H1 (cell line): Measurements from ENCODE around the gene IDI1. TPM values are rescaled to one million over a fixed set of nuclear protein-coding genes. Genes with fewer than 3 reads are reported as not detected.
"Not testable (repeated sequence)": the region's sequence is repeated elsewhere in the genome, so short reads cannot be mapped to it uniquely, and the experiment has no call there.

ENCODE experiments used
- CTCF ChIA-PET: fragments of 300-600 bp; sonication (Branson Sonifier 250); formaldehyde crosslinking; loops from one replicate; lab custom pipeline; 2021; ENCODE audit not compliant: partially characterized antibody; lab: Charles Lee
- POLR2A ChIA-PET: fragments of 300-600 bp; sonication (Branson Sonifier 250); formaldehyde crosslinking; loops from one replicate; lab custom pipeline; 2021; ENCODE audit warnings: inconsistent platforms; ENCODE audit not compliant: partially characterized antibody; lab: Charles Lee
- DNase-seq, 2 experiments: peaks; one replicate each; pipeline versions ENCODE4 v3.0.0 to v3.0.0-alpha.2; 2010 to 2022; ENCODE audit warnings: low spot score in 2 of 2, low read depth in 1 of 2, mixed read lengths in 1 of 2
- FAIRE-seq: peaks from 2 replicates; lab custom pipeline; 2011; peaks lifted over from hg19 to GRCh38; lab: Jason Lieb, UNC
- H2AFZ ChIP-seq: 2 replicates; pipeline ENCODE4 v1.8.1; 2012; ENCODE audit warnings: low read length, inconsistent platforms
- H2AK5ac ChIP-seq: 2 replicates; pipeline ENCODE4 v1.6.1; 2013; ENCODE audit warnings: low read depth, low read length
- H2BK120ac ChIP-seq: replicated peaks from 2 replicates; pipeline ENCODE3; 2013; ENCODE audit warnings: low read depth, low read length, inconsistent platforms
- H2BK12ac ChIP-seq: 2 replicates; pipeline ENCODE4 v1.6.1; 2013; ENCODE audit warnings: low read depth, low read length
- H2BK15ac ChIP-seq: 2 replicates; pipeline ENCODE4 v1.6.1; 2013; ENCODE audit warnings: low read length
- H2BK20ac ChIP-seq: 2 replicates; pipeline ENCODE4 v1.6.1; 2013; ENCODE audit warnings: low read length
- H2BK5ac ChIP-seq: 2 replicates; pipeline ENCODE4 v1.6.1; 2013; ENCODE audit warnings: low read depth, low read length
- H3K14ac ChIP-seq: 2 replicates; pipeline ENCODE4 v1.6.1; 2013; ENCODE audit warnings: inconsistent platforms; ENCODE audit not compliant: insufficient read length
- H3K18ac ChIP-seq: 2 replicates; pipeline ENCODE4 v1.6.1; 2013; ENCODE audit warnings: low read length; ENCODE audit errors: extremely low read depth
- H3K23ac ChIP-seq: 2 replicates; pipeline ENCODE4 v1.6.1; 2013; ENCODE audit warnings: inconsistent platforms; ENCODE audit not compliant: insufficient read length
- H3K23me2 ChIP-seq: 2 replicates; pipeline ENCODE4 v1.6.1; 2013; ENCODE audit warnings: low read depth, low read length
- H3K27ac ChIP-seq: 2 replicates; pipeline ENCODE4 v1.6.1; 2011; ENCODE audit warnings: low read depth, low read length, inconsistent platforms
- H3K27me3 ChIP-seq, 4 experiments: replicated peaks in 1 of 4; 1 replicate in 1 of 4; 2 replicates in 3 of 4; pipeline versions ENCODE4 v1.6.1 to v1.8.1; 2011 to 2013; ENCODE audit warnings: low read length in 3 of 4, mild to moderate bottlenecking in 3 of 4, inconsistent platforms in 2 of 4, mixed read lengths in 2 of 4, moderate library complexity in 1 of 4; ENCODE audit not compliant: control insufficient read depth in 3 of 4, insufficient read depth in 3 of 4; ENCODE audit errors: extremely low read depth in 1 of 4
- H3K36me3 ChIP-seq, 4 experiments: 2 replicates each; pipeline versions ENCODE4 v1.6.1 to v1.8.1; 2011 to 2013; ENCODE audit warnings: mild to moderate bottlenecking in 4 of 4, low read length in 3 of 4, moderate library complexity in 2 of 4, control low read depth in 1 of 4, inconsistent platforms in 1 of 4; ENCODE audit not compliant: insufficient read depth in 4 of 4, control insufficient read depth in 2 of 4
- H3K4ac ChIP-seq: replicated peaks from 2 replicates; pipeline ENCODE3; 2013; ENCODE audit warnings: low read length, low read depth, mixed read lengths, inconsistent platforms; ENCODE audit not compliant: insufficient read length
- H3K4me1 ChIP-seq, 4 experiments: replicated peaks in 1 of 4; 1 replicate in 1 of 4; 2 replicates in 3 of 4; pipeline versions ENCODE4 v1.6.1 to v1.8.1; 2011 to 2013; ENCODE audit warnings: low read length in 3 of 4, inconsistent platforms in 2 of 4, mixed read lengths in 1 of 4; ENCODE audit not compliant: insufficient read depth in 4 of 4, control insufficient read depth in 3 of 4
- H3K4me2 ChIP-seq, 2 experiments: 2 replicates each; pipeline versions ENCODE4 v1.6.1 to v1.8.1; 2011 to 2013; ENCODE audit warnings: low read depth in 2 of 2, low read length in 2 of 2, control low read depth in 1 of 2, inconsistent platforms in 1 of 2, mild to moderate bottlenecking in 1 of 2; ENCODE audit not compliant: insufficient read depth in 1 of 2
- H3K4me3 ChIP-seq, 4 experiments: fragments of 200-600, 300-600 bp in 1 of 4; sonication (generic), shearing (Covaris generic), sonication (Bioruptor Twin) in 1 of 4; 2 replicates each; pipeline versions ENCODE4 v1.5.1 to v1.8.1; 2011 to 2016; ENCODE audit warnings: low read length in 4 of 4, low read depth in 3 of 4, control low read depth in 2 of 4, inconsistent platforms in 2 of 4, mild to moderate bottlenecking in 2 of 4, mixed read lengths in 1 of 4, moderate library complexity in 1 of 4; ENCODE audit not compliant: insufficient read depth in 2 of 4; ENCODE audit errors: extremely low read depth in 1 of 4
- H3K56ac ChIP-seq: replicated peaks from 2 replicates; pipeline ENCODE3; 2013; ENCODE audit warnings: low read depth, mild to moderate bottlenecking, mixed read lengths, low read length, inconsistent platforms; ENCODE audit not compliant: insufficient read length
- H3K79me1 ChIP-seq: 2 replicates; pipeline ENCODE4 v1.6.1; 2013; ENCODE audit warnings: low read depth, low read length, control low read depth
- H3K79me2 ChIP-seq, 2 experiments: 2 replicates each; pipeline versions ENCODE4 v1.6.1 to v1.8.1; 2012 to 2013; ENCODE audit warnings: low read length in 2 of 2, mild to moderate bottlenecking in 2 of 2, inconsistent platforms in 1 of 2; ENCODE audit not compliant: insufficient read depth in 2 of 2, control insufficient read depth in 1 of 2
- H3K9ac ChIP-seq, 4 experiments: replicated peaks in 1 of 4; 1 replicate in 1 of 4; 2 replicates in 3 of 4; pipeline versions ENCODE4 v1.6.1 to v1.8.1; 2011 to 2013; ENCODE audit warnings: low read depth in 3 of 4, low read length in 3 of 4, control low read depth in 2 of 4, mild to moderate bottlenecking in 2 of 4, moderate library complexity in 2 of 4, inconsistent platforms in 1 of 4; ENCODE audit errors: extremely low read depth in 1 of 4
- H3K9me3 ChIP-seq, 2 experiments: 2 replicates each; pipeline versions ENCODE4 v1.6.1 to v1.8.1; 2012 to 2013; ENCODE audit warnings: mild to moderate bottlenecking in 2 of 2, moderate library complexity in 2 of 2, control low read depth in 1 of 2, inconsistent platforms in 1 of 2, low read depth in 1 of 2, low read length in 1 of 2, mixed read lengths in 1 of 2; ENCODE audit not compliant: insufficient read depth in 2 of 2
- H4K20me1 ChIP-seq, 2 experiments: replicated peaks in 1 of 2; 2 replicates each; pipeline versions ENCODE3 to v1.8.1; 2011 to 2013; ENCODE audit warnings: inconsistent platforms in 2 of 2, low read length in 2 of 2, mild to moderate bottlenecking in 1 of 2; ENCODE audit not compliant: insufficient read depth in 2 of 2, control insufficient read depth in 1 of 2
- H4K5ac ChIP-seq: 2 replicates; pipeline ENCODE4 v1.6.1; 2013; ENCODE audit warnings: low read length, low read depth, mixed read lengths, inconsistent platforms; ENCODE audit not compliant: insufficient read length
- H4K8ac ChIP-seq: 2 replicates; pipeline ENCODE4 v1.8.0; 2013; ENCODE audit warnings: mild to moderate bottlenecking, moderate library complexity, low read length, inconsistent platforms; ENCODE audit not compliant: insufficient read depth; ENCODE audit errors: extremely low read depth
- H4K91ac ChIP-seq: replicated peaks from 2 replicates; pipeline ENCODE3; 2013; ENCODE audit warnings: low read length, mixed read lengths, inconsistent platforms; ENCODE audit not compliant: insufficient read length
- WGBS, 2 experiments: shearing (Covaris generic) in 1 of 2; methylation state at CpG; one replicate each; pipeline versions ENCODE4 v1.1.6 to v1.1.7; 2013 to 2015; ENCODE audit warnings: low lambda C conversion rate in 2 of 2, mixed read lengths in 2 of 2, inconsistent platforms in 1 of 2, low coverage in 1 of 2, missing lambda C conversion rate in 1 of 2; ENCODE audit not compliant: insufficient replicate concordance in 2 of 2, insufficient coverage in 1 of 2, insufficient read length in 1 of 2; ENCODE audit errors: extremely low coverage in 1 of 2, missing lambda C conversion rate in 1 of 2; 5-methylcytosine and 5-hydroxymethylcytosine counted together
- polyA plus RNA-seq, 7 experiments: library from polyadenylated mRNA; depleted of rRNA in 3 of 7; stranded (reverse) in 5 of 7; unstranded in 2 of 7; fragments of >200 nt in 5 of 7; fragments of 200-250 nt in 2 of 7; gene quantifications; 1 replicate in 5 of 7; 2 replicates in 1 of 7; 4 replicates in 1 of 7; pipeline versions ENCODE4 v1.2.1 to v1.2.3, GENCODE V29; 2011 to 2013; ENCODE audit warnings: missing spikeins in 2 of 7, mixed read lengths in 2 of 7
- total RNA-seq: library from RNA; stranded (reverse); fragmentation: NEBNext Ultra II Directional; extraction: Animal tissue kit (Norgen Biotek cat#: 25700); gene quantifications from 2 replicates; pipeline ENCODE4 v1.2.1, GENCODE V29; 2021

Gene IDI1
- total and polyA plus RNA-seq, 2 of the 8 experiments (the other 6 are each of a cell fraction or from before 2014, with no cell fraction given), result 35.3 to 56.6 TPM

DNA sequence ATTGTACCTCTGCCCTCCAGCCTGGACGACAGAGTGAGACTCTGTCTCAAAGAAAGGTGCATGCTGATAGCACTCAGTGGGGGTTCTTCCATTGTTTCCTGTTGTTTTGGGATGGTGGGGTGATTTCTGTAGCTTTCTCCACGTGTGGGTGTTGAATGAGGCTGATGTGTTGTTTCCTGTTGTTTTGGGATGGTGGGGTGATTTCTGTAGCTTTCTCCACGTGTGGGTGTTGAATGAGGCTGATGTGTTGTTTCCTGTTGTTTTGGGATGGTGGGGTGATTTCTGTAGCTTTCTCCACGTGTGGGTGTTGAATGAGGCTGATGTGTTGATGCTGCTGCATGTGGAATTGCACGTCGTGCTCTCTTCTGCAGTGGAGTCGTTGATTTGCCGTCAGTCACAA is 39.0 kb downstream of the IDI1 start:
- Histone ChIP-seq H4K20me1 (peaks cover 0 to 12% of the 10 kb centered on the region in 2 experiments), H3K36me3 (peaks cover 60 to 94% (median 82%) of the 10 kb centered on the region in 4 experiments)
- H2AK5ac ChIP-seq, H3K27ac ChIP-seq, H3K4ac ChIP-seq, H3K56ac ChIP-seq, H3K27me3 ChIP-seq, H3K9me3 ChIP-seq, H3K79me1 ChIP-seq, H2BK20ac ChIP-seq, H2BK5ac ChIP-seq, H3K9ac ChIP-seq, H3K4me1 ChIP-seq, H3K4me2 ChIP-seq, H2BK120ac ChIP-seq, H3K23ac ChIP-seq, H3K79me2 ChIP-seq, H2BK12ac ChIP-seq, H3K23me2 ChIP-seq, H2BK15ac ChIP-seq, H3K14ac ChIP-seq, H3K18ac ChIP-seq, H4K8ac ChIP-seq, H4K5ac ChIP-seq, H3K4me3 ChIP-seq, DNase-seq, FAIRE-seq, H4K91ac ChIP-seq, H2AFZ ChIP-seq, CTCF ChIA-PET: not testable (repeated sequence)
- POLR2A ChIA-PET, result interaction anchor here (1.0 to 1.6 kb wide), 2 partner anchors 28 to 39 kb away, joined by 3 to 6 read pairs; partner anchors contain the start of gene IDI1
- WGBS, 2 experiments, result 79% methylated on average over 7 of the region's 8 CpGs; no CpG with 5 or more reads in 1 of the 2 experiments
